Epidermal melanocyte (primary cell): ENCODE results near the gene DHRS7.

ENCODE experiments used
- DNase-seq: peaks from one replicate; pipeline ENCODE4 v3.0.0; 2011; ENCODE audit warnings: low spot score; ENCODE audit not compliant: insufficient read length

The DHRS7 gene

DNA sequence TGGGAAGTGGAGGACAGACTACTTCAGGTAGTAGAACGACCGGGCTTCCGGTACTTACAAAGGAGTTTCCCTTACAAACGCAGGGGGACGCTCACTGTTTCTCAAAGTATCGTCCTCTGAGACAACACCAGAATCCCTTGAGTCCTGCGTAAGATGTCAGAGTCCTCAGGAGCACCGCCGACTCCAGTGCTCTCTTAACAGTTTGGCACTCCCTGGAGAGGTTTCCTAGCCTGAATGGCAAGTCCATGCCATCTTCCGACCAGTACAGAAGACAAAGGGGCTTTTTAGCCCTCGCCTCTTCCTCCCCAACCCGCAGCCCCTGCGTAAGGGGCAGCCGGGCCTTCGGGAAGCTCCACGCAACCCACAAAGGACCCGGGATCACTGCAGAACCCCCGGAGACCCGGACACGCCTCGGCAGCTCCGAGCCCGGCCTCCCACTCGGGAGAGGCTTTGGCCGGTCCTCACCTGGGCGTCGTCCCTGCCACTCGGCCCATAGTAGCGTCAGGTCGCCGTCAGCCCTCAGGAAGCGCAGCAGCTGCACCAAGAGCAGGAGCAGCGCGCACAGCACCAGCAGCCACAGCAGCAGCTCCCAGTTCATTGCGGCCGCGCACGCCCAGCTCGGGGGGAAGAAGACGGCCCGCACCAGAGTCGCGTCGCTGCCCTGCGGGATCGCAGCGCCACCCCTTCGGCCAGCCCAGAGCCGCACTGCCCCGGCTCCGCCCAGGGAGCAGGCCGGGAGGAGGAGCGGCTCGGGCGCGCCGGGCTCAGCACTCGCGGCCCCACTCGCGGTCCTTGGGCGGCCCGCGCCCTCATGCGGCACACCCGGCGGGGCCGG lies at the start of gene DHRS7:
Gene DHRS7, minus strand, starts transcription at position 687 of the 835 bp plus-strand sequence. Its CDS starts 89 bp downstream, at position 598.
- DNase-seq, result peak; percentile 71

- DNase-seq, result no peak
These were observed 49.4 kb upstream of the DHRS7 start for GRCh38 chr14:60214415-60215126.

- no peak for DNase-seq
These were observed 48.8 kb upstream of the DHRS7 start for GRCh38 chr14:60214003-60214402.

- no peak for DNase-seq
These were observed 47.5 kb upstream of the DHRS7 start for GRCh38 chr14:60212503-60213371.

- DNase-seq, result no peak
These were observed 46.0 kb upstream of the DHRS7 start for GRCh38 chr14:60211153-60211552.

DNA sequence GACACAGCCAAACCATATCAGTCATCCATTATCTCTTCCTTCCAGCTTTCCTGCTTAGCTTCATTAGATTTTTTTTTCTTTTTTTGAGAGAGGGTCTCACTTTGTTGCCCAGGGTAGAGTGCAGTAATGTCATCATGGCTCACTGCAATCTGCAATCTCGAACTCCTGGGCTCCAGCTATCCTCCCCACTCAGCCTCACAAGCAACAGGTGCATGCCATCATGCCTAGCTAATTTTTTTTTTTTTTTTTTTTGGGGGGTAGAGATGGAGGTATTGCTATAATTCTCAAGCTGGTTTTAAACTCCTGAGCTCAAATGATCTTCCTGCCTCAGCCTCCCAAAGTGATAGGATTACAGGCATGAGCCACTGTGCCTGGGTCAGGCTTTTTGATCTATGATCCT lies 45.5 kb upstream of the DHRS7 start:
- DNase-seq, result no peak

- no peak for DNase-seq
These were observed 41.8 kb upstream of the DHRS7 start for GRCh38 chr14:60206837-60207533.

- DNase-seq, result no peak
These were observed 41.1 kb upstream of the DHRS7 start for GRCh38 chr14:60206249-60206670.

GRCh38 chr14:60204843-60205774 lies 39.9 kb upstream of the DHRS7 start:
- DNase-seq, result no peak

DNA sequence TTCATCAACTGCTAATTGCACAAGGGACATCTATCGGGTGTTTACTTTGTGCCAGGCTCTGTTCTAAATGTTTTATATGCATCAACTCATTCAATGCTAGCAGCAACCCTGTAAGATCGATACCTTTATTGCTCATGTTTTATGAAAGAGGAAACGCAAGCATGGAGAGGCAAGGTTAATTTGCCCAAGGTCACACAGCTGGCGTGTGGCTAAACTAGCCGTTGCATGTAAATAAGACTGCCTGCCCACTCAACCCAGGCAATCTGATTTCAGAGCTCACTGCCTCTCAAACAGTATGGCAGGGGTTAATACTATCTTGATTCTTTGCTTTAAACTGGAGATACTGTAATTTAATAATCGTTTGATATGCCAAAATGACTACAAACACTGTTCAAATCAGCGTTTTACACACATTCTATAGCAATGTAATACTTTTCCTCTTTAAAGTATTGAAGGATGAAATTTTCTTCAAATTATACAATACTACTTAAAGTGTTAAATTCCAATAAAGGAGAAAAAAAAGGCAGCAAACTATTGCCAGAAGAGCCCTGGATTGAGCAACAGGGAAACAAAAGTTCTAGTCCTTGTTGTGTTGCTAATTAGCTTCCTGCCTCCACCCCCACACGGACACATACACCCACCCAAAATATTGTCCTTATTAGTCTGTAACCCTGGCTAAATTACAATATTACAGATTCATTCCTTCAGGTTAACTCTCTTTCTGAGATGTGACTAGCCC lies 39.1 kb upstream of the DHRS7 start:
- DNase-seq, result no peak

- no peak for DNase-seq
These were observed 34.1 kb upstream of the DHRS7 start for GRCh38 chr14:60199321-60199720.

DNA sequence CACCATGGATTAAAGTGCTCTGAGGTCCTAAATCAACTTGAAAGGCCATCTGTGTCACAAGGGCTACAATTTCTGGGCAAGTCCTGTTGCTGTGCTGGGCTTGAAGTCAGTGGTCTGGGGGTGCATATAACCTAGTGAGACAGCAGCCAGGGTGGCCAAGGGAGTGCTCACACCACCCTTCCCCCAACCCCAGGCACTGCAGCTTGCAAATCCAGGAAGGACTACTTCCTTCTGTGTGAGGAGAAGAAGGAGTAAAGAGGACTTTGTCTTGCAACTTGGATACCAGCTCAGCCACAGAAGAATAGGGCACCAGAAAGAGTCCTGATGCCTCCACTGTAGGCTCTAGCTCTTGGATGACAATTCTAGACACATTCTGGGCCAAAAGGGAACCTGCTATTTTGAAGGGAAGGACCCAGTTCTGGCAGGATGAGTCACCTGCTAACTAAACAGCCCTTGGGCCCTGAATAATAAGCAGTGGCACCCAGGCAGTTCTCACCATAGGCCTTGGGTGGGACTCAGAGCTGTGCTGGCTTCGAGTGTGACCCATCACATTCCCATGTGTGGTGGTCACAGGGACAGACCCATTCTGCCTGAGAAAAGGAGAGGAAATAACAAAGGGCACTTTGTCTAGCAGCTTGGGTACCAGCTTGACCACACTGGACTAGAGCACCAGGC lies 32.6 kb upstream of the DHRS7 start:
- no peak for DNase-seq

DNA sequence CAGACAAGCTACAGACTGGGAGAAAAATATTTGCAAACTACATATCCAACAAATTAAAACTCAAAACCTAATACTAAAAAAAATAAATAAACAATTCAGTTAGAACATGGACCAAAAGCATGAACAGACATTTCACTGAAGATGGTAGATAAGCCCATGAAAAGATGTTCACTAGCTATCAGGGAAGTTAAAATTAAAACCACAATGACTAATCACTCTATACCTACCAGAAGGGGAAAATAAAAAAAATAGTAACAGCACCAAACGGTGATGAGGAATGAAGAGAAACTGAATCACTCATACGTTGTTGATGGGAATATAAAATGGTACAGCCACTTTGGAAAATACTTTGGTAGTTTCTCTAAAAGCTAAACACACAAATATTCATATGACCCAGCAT lies 31.1 kb upstream of the DHRS7 start:
- no peak for DNase-seq

DNA sequence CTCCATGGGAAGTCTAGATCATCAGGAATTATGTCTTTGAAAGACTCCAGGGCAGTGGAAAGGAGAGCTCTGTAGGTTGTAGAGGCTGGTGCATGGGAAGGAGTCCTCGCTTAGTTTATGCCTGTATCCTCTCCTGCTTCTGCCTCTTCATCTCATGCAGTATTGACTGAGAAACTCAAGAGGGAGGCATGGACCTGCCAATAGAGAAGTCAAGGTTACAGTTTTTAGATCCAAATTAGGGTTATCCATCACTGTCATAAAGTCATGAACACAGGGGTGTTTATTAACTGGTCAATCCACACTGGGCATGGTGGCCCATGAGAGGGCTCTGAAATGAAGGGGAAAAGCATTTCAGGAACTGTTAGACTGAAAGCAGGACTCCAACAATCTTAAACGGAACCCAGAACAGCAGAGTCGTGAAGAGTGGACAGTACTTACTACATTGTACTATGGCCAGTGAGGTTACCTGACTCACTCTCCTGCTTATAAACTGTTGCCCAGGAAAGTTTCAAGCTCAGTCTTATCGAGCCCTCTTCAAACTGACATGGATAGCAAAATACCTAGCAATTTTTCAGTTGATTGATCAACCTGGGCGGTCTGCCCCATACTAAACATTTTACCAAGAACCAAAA lies 30.1 kb upstream of the DHRS7 start:
- DNase-seq, result no peak

DNA sequence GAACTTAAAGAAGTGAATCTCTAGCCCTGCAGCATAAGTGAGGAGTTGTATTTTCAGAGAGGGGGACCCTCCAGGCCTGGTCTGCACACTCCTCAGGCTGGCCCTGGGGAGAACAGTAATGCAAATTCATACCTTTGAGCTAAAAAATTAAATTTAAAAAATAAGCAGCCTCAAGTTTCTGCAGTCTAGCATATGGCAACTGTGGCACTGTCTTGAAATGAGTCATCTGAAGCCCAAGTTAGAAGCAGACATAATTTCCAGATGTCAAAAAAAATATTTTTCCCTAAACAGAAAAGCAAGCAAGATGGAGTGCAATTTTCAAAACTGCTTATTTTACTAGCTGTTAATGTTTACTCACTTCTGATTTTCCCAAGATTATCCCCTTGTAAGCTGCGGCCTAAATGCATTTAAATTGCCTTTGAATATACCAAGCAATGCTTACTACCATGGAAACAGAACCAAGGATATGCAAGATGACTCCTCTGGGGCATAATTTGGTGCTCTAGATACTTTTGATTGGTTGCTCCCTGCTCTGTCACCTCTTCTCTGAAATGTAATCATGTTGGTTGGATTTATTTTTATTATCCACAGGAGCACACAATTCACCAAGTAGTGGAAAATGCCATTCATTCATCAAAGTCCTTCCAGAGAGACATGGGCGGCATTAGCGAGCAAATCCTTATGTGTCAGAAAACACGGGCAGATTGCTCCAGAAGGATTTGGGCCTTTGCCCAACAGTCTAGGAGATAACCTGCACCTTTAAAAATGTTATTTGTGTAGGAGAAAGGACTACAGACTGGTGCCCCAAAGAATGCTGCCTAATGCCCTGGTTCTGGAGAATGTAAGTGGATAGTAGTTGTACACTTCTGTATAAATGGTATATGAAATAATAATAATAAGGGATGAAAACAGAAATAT lies 25.0 kb upstream of the DHRS7 start:
- DNase-seq, result no peak

GRCh38 chr14:60188696-60189095 lies 23.5 kb upstream of the DHRS7 start:
- no peak for DNase-seq

GRCh38 chr14:60188115-60188514 lies 22.9 kb upstream of the DHRS7 start:
- DNase-seq, result no peak
